OCI-LY3 (cell line): ENCODE results near the gene C13orf46.

Experiments used
- H2AFZ ChIP-seq: fragments of 200-600, 300-600 bp; shearing (Covaris generic); 2 replicates; pipeline ENCODE4 v1.6.0; 2014; ENCODE audit warnings: antibody characterized with exemption, low read depth, low read length
- H3K27ac ChIP-seq: fragments of 200-600, 300-600 bp; sonication (generic); 2 replicates; pipeline ENCODE4 v1.5.1; 2014; ENCODE audit warnings: mild to moderate bottlenecking, low read length, moderate library complexity, mixed read lengths
- H3K27me3 ChIP-seq: fragments of 200-600, 300-600 bp; sonication (generic); 2 replicates; pipeline ENCODE4 v1.6.1; 2014; ENCODE audit warnings: low read depth, low read length, mixed read lengths
- H3K36me3 ChIP-seq: fragments of 200-600, 300-600 bp; sonication (generic); replicated peaks from 2 replicates; pipeline ENCODE3; 2014; ENCODE audit warnings: low read depth, low read length, mixed read lengths
- H3K4me1 ChIP-seq: fragments of 300-600, 200-600 bp; sonication (generic); 2 replicates; pipeline ENCODE4 v1.6.1; 2014; ENCODE audit warnings: low read length, mixed read lengths
- H3K4me2 ChIP-seq: fragments of 200-600, 300-600 bp; sonication (generic); 2 replicates; pipeline ENCODE4 v1.6.1; 2014; ENCODE audit warnings: low read length, mixed read lengths
- H3K4me3 ChIP-seq: fragments of 300-600, 200-600 bp; sonication (generic); 2 replicates; pipeline ENCODE4 v1.5.1; 2014; ENCODE audit warnings: antibody characterized with exemption, mild to moderate bottlenecking, low read length, moderate library complexity
- H3K79me2 ChIP-seq: fragments of 300-600, 200-600 bp; shearing (Covaris generic); 2 replicates; pipeline ENCODE4 v1.6.1; 2014; ENCODE audit warnings: mild to moderate bottlenecking, low read length, mixed read lengths
- H3K9ac ChIP-seq: fragments of 300-600, 200-600 bp; shearing (Covaris generic); 2 replicates; pipeline ENCODE4 v1.6.0; 2014; ENCODE audit warnings: mild to moderate bottlenecking, low read length, moderate library complexity
- H3K9me3 ChIP-seq: fragments of 200-600, 300-600 bp; shearing (Covaris generic); 2 replicates; pipeline ENCODE4 v1.6.1; 2014; ENCODE audit warnings: low read length, mixed read lengths; ENCODE audit not compliant: insufficient read depth
- H4K20me1 ChIP-seq: fragments of 200-600, 300-600 bp; sonication (generic); 2 replicates; pipeline ENCODE4 v1.6.1; 2016; ENCODE audit warnings: low read length, mixed read lengths; ENCODE audit not compliant: insufficient read depth
- CTCF ChIP-seq: fragments of 200-600, 300-600 bp; sonication (generic); IDR thresholded peaks from 2 replicates; pipeline ENCODE4 v1.5.1; 2014; ENCODE audit warnings: antibody characterized with exemption, low read length, low read depth
- EZH2phosphoT487 ChIP-seq: fragments of 200-600 bp; shearing (Covaris generic); IDR thresholded peaks from 2 replicates; pipeline ENCODE4 v1.6.1; 2018; ENCODE audit warnings: antibody characterized with exemption, mixed run types, low read depth

Gene C13orf46

GRCh38 chr13:114001331-114002008, 27.6 kb upstream of the C13orf46 start:
- Histone ChIP-seq H3K9me3 (no peaks in the 10 kb centered on the region), H3K79me2 (no peaks in the 10 kb centered on the region), H3K27ac (no peak overlapping the region), H2AFZ (no peak overlapping the region), H3K27me3 (no peaks in the 10 kb centered on the region), H3K36me3 (no peaks in the 10 kb centered on the region), H3K4me3 (no peak overlapping the region), H3K9ac (no peak overlapping the region), H3K4me2 (no peak overlapping the region), H4K20me1 (no peaks in the 10 kb centered on the region), H3K4me1 (no peaks in the 10 kb centered on the region)
- TF ChIP-seq EZH2phosphoT487 (no peak), CTCF (no peak)

- Histone ChIP-seq H3K9me3 (no peaks in the 10 kb centered on the region), H3K79me2 (no peaks in the 10 kb centered on the region), H3K9ac (no peak overlapping the region), H4K20me1 (no peaks in the 10 kb centered on the region), H3K27ac (no peak overlapping the region), H3K4me2 (no peak overlapping the region), H3K27me3 (no peaks in the 10 kb centered on the region), H3K36me3 (no peaks in the 10 kb centered on the region), H2AFZ (no peak overlapping the region), H3K4me1 (no peaks in the 10 kb centered on the region), H3K4me3 (no peak overlapping the region)
- TF ChIP-seq CTCF (no peak), EZH2phosphoT487 (no peak)
These were observed 26.5 kb upstream of the C13orf46 start for GRCh38 chr13:114000151-114001040.

- H4K20me1 ChIP-seq, result no peaks in the 10 kb centered on the region
- no peaks in the 10 kb centered on the region for H3K4me1 ChIP-seq
- no peak overlapping the region for H3K9ac ChIP-seq
- H3K27me3 ChIP-seq, result no peaks in the 10 kb centered on the region
- no peak overlapping the region for H3K4me2 ChIP-seq
- no peak for TF ChIP-seq EZH2phosphoT487
- no peak for TF ChIP-seq CTCF
- H2AFZ ChIP-seq, result no peak overlapping the region
- H3K79me2 ChIP-seq, result no peaks in the 10 kb centered on the region
- H3K27ac ChIP-seq, result no peak overlapping the region
- no peak overlapping the region for H3K4me3 ChIP-seq
- no peaks in the 10 kb centered on the region for H3K36me3 ChIP-seq
- H3K9me3 ChIP-seq, result no peaks in the 10 kb centered on the region
These were observed 25.7 kb upstream of the C13orf46 start for GRCh38 chr13:113999618-113999910.

- Histone ChIP-seq H3K36me3 (no peaks in the 10 kb centered on the region), H3K79me2 (no peaks in the 10 kb centered on the region), H4K20me1 (no peaks in the 10 kb centered on the region), H2AFZ (no peak overlapping the region), H3K9me3 (no peaks in the 10 kb centered on the region), H3K4me3 (no peak overlapping the region), H3K27me3 (no peaks in the 10 kb centered on the region), H3K4me1 (no peaks in the 10 kb centered on the region), H3K27ac (no peak overlapping the region), H3K9ac (no peak overlapping the region), H3K4me2 (no peak overlapping the region)
- no peak for TF ChIP-seq CTCF
- TF ChIP-seq EZH2phosphoT487, result no peak
These were observed 25.1 kb upstream of the C13orf46 start for GRCh38 chr13:113998781-113999617.
